Measurements from ENCODE around the gene THBS1. TPM values are rescaled to one million over a fixed set of nuclear protein-coding genes. Genes with fewer than 3 reads are reported as not detected.
A peak's percentile ranks its signal among the peaks of the same experiment; 100 is the strongest.

The THBS1 gene
- total RNA-seq, 1 experiment from 2014 or later: 305 TPM

DNA sequence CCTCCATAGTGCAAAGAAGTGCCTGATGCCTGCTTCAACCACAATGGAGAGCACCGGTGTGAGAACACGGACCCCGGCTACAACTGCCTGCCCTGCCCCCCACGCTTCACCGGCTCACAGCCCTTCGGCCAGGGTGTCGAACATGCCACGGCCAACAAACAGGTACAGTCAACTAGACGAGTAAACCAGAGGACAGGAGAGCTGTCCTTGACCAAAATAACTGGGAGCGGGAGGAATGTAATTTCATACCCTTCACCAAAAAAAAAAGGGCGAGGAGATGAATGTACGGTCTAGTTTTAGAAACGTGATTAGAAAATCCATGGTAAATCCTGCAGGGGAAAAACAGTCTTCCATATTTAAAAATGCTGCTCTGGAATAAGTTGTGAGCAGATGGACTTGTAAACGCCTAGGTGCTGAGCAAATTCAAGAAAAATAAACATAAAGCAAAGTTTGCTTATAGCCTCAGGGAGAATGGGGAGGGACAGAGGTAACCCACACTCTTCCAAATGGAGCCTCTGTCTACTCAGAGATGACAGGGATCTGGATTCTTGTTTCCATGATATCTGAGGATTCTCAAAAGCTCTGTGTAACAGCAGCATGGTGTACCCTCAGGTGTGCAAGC lies 8.4 kb downstream of the THBS1 start:
- no peaks in the 10 kb centered on the region for H3K27me3 ChIP-seq (ENCODE audit: low read length)
- peaks cover 23% of the 10 kb centered on the region for H3K4me1 ChIP-seq (ENCODE audit: insufficient read depth, low read length)
- H3K9me3 ChIP-seq (ENCODE audit: low read length): no peaks in the 10 kb centered on the region
- no peak overlapping the region for H3K4me3 ChIP-seq (ENCODE audit: low read length)
- intact Hi-C loops (cut with micrococcal nuclease): no loop called here
- H3F3A ChIP-seq (ENCODE audit: low read length, unreplicated experiment): peaks cover 31% of the 10 kb centered on the region
- peaks cover 52% of the 10 kb centered on the region for H4K20me1 ChIP-seq (ENCODE audit: low read length)
- DNase-seq: peak; percentile 5
- H3K79me2 ChIP-seq (ENCODE audit: low read length): peaks cover 41% of the 10 kb centered on the region
- H3K27ac ChIP-seq (ENCODE audit: low read length): no peak overlapping the region
- no peak overlapping the region for H3K9ac ChIP-seq (ENCODE audit: low read length)
- TF ChIP-seq EZH2 (IDR thresholded peaks at IDR 0.05; ENCODE audit: low read length, unreplicated experiment) (no peak), EZH2phosphoT487 (IDR thresholded peaks at IDR 0.05; ENCODE audit: borderline replicate concordance, low read length) (no peak)
- TF ChIP-seq, protein P1, sequence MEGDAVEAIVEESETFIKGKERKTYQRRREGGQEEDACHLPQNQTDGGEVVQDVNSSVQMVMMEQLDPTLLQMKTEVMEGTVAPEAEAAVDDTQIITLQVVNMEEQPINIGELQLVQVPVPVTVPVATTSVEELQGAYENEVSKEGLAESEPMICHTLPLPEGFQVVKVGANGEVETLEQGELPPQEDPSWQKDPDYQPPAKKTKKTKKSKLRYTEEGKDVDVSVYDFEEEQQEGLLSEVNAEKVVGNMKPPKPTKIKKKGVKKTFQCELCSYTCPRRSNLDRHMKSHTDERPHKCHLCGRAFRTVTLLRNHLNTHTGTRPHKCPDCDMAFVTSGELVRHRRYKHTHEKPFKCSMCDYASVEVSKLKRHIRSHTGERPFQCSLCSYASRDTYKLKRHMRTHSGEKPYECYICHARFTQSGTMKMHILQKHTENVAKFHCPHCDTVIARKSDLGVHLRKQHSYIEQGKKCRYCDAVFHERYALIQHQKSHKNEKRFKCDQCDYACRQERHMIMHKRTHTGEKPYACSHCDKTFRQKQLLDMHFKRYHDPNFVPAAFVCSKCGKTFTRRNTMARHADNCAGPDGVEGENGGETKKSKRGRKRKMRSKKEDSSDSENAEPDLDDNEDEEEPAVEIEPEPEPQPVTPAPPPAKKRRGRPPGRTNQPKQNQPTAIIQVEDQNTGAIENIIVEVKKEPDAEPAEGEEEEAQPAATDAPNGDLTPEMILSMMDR (conservative IDR thresholded peaks at IDR 0.05; ENCODE audit: low read depth, low read length): no peak
- ChIA-PET POLR2A (ENCODE audit: unreplicated experiment) (no interaction called here), CTCF (no interaction called here)
- H3K4me2 ChIP-seq (ENCODE audit: low read length): no peak overlapping the region
- no TSS peak for BruUV-seq (replicated peaks)
- H3K36me3 ChIP-seq (ENCODE audit: low read depth, low read length): peaks cover 99% of the 10 kb centered on the region
- no peak overlapping the region for H2AFZ ChIP-seq (ENCODE audit: low read length)
- ATAC-seq: 0 out of 2 replicates have a peak, but pooled peaks have one; percentile 9
- H3K9me2 ChIP-seq (replicated peaks; ENCODE audit: low read length): no peaks in the 10 kb centered on the region

DNA sequence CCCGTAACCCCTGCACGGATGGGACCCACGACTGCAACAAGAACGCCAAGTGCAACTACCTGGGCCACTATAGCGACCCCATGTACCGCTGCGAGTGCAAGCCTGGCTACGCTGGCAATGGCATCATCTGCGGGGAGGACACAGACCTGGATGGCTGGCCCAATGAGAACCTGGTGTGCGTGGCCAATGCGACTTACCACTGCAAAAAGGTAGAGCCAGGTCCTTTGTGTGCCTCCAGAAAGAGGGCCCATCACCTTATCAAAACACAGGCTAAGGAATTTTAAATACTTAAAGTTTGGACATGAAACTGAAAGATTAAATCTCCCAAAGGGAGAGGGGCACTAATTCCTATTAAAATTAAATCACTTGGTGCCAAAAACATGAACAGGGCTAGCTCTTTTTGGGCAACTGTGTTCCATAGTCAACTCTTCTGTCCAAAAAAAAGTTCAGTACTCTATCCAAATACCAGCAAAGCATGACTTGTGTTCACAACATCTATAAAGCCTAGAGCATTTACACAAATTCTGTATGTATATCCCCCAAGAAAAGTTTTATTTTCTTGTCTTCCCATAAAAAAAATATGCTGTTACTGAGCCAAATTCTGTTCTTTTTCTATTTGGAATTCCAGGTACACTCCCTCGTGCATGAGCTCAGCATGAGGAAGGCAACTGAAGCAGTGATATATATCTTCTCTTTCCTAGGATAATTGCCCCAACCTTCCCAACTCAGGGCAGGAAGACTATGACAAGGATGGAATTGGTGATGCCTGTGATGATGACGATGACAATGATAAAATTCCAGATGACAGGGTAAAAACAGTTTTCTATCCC lies 9.2 kb downstream of the THBS1 start:
- POLR2A ChIA-PET (ENCODE audit: unreplicated experiment): no interaction called here

More for the DNA sequence above, 9.2 kb downstream of the THBS1 start:
- CTCF ChIA-PET: no interaction called here
- H3K9ac ChIP-seq (ENCODE audit: low read length): no peak overlapping the region
- intact Hi-C loops (cut with micrococcal nuclease): no loop called here
- H2AFZ ChIP-seq (ENCODE audit: low read length): no peak overlapping the region
- peaks cover 23% of the 10 kb centered on the region for H3K4me1 ChIP-seq (ENCODE audit: insufficient read depth, low read length)
- H3K36me3 ChIP-seq (ENCODE audit: low read depth, low read length): peaks cover 98% of the 10 kb centered on the region
- BruUV-seq (replicated peaks): no TSS peak
- H3K27me3 ChIP-seq (ENCODE audit: low read length): no peaks in the 10 kb centered on the region
- H3K79me2 ChIP-seq (ENCODE audit: low read length): peaks cover 34% of the 10 kb centered on the region
- H3F3A ChIP-seq (ENCODE audit: low read length, unreplicated experiment): peaks cover 26% of the 10 kb centered on the region
- no peak overlapping the region for H3K27ac ChIP-seq (ENCODE audit: low read length)
- ATAC-seq (no peak), DNase-seq (peak; percentile 3)
- H3K9me3 ChIP-seq (ENCODE audit: low read length): no peaks in the 10 kb centered on the region
- H3K4me3 ChIP-seq (ENCODE audit: low read length): no peak overlapping the region
- H3K9me2 ChIP-seq (replicated peaks; ENCODE audit: low read length): no peaks in the 10 kb centered on the region
- peaks cover 44% of the 10 kb centered on the region for H4K20me1 ChIP-seq (ENCODE audit: low read length)
- TF ChIP-seq EZH2 (IDR thresholded peaks at IDR 0.05; ENCODE audit: low read length, unreplicated experiment): no peak
- TF ChIP-seq, protein P1 (conservative IDR thresholded peaks at IDR 0.05; ENCODE audit: low read depth, low read length): no peak
- H3K4me2 ChIP-seq (ENCODE audit: low read length): no peak overlapping the region

Measured in PC-3 (cell line).